A549 treated with AZD9567 at 1 μM for 4 hours (cell line): ENCODE data around the gene CFAP107. TPM values are rescaled to one million over a fixed set of nuclear protein-coding genes. Genes with fewer than 3 reads are reported as not detected.

Experiments used
- total RNA-seq: library from RNA; stranded (reverse); fragments of 200-300 nt; extraction: Qiagen RNA extraction; gene quantifications from 5 replicates; pipeline ENCODE4 v1.2.3, GENCODE V29; 2022; ENCODE audit not compliant: insufficient read depth

Gene CFAP107, protein sequence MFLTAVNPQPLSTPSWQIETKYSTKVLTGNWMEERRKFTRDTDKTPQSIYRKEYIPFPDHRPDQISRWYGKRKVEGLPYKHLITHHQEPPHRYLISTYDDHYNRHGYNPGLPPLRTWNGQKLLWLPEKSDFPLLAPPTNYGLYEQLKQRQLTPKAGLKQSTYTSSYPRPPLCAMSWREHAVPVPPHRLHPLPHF
- total RNA-seq, result not detected in 5 replicates

DNA sequence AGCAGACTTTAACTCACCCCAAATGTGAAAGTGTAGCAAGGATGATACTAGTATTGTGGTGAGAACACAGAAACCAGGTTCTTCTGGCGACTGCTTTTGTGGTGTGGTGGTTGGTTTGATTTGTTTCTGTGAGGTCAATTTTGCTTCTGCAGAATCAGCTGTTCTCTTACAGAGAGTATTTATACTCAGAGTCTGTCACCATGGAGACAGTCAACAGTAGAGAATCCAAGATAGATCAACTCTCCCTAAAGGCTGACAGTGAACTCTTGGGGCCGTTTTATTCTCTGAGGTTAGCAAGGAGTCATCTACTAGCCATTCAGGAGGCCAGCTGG, at the start of gene CFAP107:
Gene CFAP107, plus strand, starts transcription at position 209 of the 332 bp plus-strand sequence. CDS start 231 bp downstream, outside the sequence.

DNA sequence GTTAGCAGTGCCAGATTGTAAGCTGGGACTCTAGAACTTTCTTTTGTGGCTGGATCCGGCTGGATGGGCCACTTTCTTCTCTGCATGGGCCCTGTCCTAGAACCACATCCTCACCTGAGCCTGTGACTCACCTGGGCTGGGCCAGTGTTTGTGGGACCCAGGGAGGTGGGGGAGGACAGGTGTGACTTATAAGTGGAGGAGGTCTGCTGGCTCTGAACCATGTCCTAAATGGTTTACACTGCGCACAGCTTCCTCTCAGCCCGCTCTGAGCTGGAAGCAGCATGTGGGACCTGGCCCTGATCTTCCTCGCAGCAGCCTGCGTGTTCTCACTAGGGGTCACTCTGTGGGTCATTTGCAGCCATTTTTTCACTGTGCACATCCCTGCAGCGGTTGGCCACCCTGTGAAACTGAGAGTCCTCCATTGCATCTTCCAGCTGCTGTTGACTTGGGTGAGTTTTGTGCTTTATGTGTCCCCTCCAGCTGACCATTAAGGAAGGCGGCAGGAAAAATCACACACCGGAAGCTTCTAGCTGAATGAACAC, 30.0 kb upstream of the CFAP107 start, which contains the start of gene AADACL3:
Gene AADACL3, plus strand, starts transcription at position 215 of the 542 bp plus-strand sequence. Its CDS starts 67 bp downstream, at position 282.

DNA sequence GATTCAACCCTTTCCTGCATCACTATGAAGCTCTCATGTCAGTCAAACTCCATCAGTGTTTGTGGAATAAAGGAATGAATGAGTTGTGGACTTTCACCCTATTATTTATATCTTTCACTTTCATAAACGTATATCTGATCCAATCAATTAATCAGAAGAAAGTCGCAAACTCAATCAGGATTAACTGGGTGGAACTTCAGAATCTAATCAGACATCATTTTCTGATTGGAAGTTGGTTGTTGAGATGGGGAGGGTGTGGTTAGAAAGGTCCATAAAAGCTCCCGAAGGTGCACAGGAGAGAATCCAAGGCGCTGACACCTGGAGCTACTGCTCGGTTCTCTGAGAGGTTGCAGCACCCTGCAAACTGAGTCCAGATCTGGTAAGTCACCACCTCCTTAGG, 27.4 kb downstream of the CFAP107 start, which contains the start of gene PRAMEF12:
Gene PRAMEF12, plus strand, starts transcription at position 301 of the 400 bp plus-strand sequence. CDS start 1,130 bp downstream, outside the sequence.

DNA sequence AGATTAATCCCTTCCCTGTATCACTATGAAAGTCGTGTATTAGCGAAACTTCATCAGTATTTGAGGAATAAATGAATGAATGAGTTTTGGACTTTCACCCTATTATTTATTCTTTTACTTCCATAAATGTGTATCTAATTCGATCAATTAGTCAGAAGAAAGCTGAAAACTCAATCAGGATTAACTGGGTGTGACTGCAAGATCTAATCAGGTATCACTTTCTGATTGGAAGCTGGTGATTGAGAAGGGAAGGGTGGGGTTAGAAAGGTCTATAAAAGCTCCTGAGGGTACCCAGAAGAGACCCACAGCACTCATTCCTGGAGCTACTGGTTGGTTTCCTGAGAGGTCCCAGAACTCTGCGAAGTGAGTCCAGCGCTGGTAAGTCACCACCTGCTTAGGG, 45.1 kb downstream of the CFAP107 start, which contains the start of gene PRAMEF1:
Gene PRAMEF1, plus strand, starts transcription at position 301 of the 400 bp plus-strand sequence. CDS start 1,831 bp downstream, outside the sequence.

Other genes with a start within 250 kb of the CFAP107 start
- 39.8 to 47.0 TPM (median 44.2 TPM) in 5 replicates for gene DHRS3, start 128.0 kb upstream of the CFAP107 start, total RNA-seq
- gene AADACL4, start 102.1 kb upstream of the CFAP107 start, total RNA-seq, result not detected in 5 replicates
- gene AADACL3, start 30.1 kb upstream of the CFAP107 start, total RNA-seq, result not detected in 5 replicates
- 0.06 TPM in 1 of 5 replicates, not detected in the others for gene PRAMEF12, start 27.5 kb downstream of the CFAP107 start, total RNA-seq
- 0.03 TPM in 1 of 5 replicates, not detected in the others for gene PRAMEF1, start 45.2 kb downstream of the CFAP107 start, total RNA-seq
- gene PRAMEF11, start 85.2 kb downstream of the CFAP107 start, total RNA-seq, result not detected in 5 replicates
- not detected in 5 replicates for gene HNRNPCL1, start 102.5 kb downstream of the CFAP107 start, total RNA-seq
- 0.05 to 0.12 TPM in 2 of 5 replicates, not detected in the others for gene PRAMEF2, start 110.9 kb downstream of the CFAP107 start, total RNA-seq
- not detected in 5 replicates for gene PRAMEF4, start 140.0 kb downstream of the CFAP107 start, total RNA-seq
- not detected in 5 replicates for gene PRAMEF10, start 152.1 kb downstream of the CFAP107 start, total RNA-seq
- 0.05 TPM in 1 of 5 replicates, not detected in the others for gene PRAMEF7, start 170.4 kb downstream of the CFAP107 start, total RNA-seq
- not detected in 5 replicates for gene PRAMEF6, start 201.4 kb downstream of the CFAP107 start, total RNA-seq